Measurements from ENCODE around the gene SIK2.

DNA sequence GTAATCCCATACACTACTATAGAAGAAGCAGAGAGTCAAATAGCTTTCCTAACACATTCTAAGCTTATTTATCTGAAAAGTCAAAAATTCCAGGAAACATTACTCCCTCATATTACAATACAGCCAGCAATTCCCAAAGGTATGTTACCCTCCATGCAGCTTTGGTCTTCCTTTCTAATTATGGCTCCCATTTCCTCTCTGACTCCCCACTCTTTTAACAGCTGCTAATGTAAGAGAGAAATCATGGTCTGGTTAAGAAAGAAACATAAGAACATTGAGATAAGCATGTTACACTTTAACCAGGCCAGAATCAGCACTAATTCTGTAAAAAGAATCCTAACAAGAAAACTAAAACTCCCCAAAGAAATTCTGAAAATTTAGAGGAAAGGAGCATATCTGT lies 157.1 kb downstream of the SIK2 start:
- TF ChIP-seq, protein P1, sequence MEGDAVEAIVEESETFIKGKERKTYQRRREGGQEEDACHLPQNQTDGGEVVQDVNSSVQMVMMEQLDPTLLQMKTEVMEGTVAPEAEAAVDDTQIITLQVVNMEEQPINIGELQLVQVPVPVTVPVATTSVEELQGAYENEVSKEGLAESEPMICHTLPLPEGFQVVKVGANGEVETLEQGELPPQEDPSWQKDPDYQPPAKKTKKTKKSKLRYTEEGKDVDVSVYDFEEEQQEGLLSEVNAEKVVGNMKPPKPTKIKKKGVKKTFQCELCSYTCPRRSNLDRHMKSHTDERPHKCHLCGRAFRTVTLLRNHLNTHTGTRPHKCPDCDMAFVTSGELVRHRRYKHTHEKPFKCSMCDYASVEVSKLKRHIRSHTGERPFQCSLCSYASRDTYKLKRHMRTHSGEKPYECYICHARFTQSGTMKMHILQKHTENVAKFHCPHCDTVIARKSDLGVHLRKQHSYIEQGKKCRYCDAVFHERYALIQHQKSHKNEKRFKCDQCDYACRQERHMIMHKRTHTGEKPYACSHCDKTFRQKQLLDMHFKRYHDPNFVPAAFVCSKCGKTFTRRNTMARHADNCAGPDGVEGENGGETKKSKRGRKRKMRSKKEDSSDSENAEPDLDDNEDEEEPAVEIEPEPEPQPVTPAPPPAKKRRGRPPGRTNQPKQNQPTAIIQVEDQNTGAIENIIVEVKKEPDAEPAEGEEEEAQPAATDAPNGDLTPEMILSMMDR (IDR thresholded peaks at IDR 0.05) = no peak
- no peak for TF ChIP-seq POLR2A (IDR thresholded peaks at IDR 0.05)

Data from thyroid gland (tissue), 4 donors.